Activated CD4-positive, alpha-beta T cell treated with anti-CD3 and anti-CD28 coated beads for 48 hours (primary cell): ENCODE data around the gene IGFBP2.

Experiments used
- DNase-seq: peaks from one replicate; pipeline ENCODE4 v3.0.0-alpha.2; 2020

Gene IGFBP2

GRCh38 chr2:216643986-216644659, 10.9 kb downstream of the IGFBP2 start:
- DNase-seq, result no peak

- no peak for DNase-seq
Observed at GRCh38 chr2:216644842-216645635, 11.8 kb downstream of the IGFBP2 start.

GRCh38 chr2:216645636-216645950, 12.4 kb downstream of the IGFBP2 start:
- no peak for DNase-seq

- DNase-seq, result no peak
Observed at GRCh38 chr2:216646116-216646515, 12.9 kb downstream of the IGFBP2 start.

DNA sequence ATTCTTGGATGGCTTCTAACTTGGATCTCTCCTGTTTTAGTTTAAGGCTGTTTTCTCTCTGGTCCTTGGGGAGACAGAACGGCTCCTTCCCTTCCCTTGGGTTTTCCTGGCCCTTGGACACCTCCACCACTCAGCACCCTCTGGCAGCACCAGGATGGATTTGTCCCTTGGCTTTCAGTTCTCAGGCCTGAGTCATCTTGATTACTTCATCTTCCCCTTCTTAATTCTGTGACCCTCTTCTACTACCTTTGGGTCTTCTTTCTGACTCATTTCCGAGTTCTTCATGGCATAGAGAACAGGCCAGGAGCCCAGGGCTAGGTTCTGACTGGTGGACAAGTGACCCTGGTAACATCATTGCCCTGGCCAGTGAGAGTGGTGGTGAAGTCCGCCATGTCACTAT, 14.9 kb downstream of the IGFBP2 start:
- DNase-seq, result no peak

GRCh38 chr2:216649574-216649973, 16.4 kb downstream of the IGFBP2 start:
- DNase-seq, result no peak

DNA sequence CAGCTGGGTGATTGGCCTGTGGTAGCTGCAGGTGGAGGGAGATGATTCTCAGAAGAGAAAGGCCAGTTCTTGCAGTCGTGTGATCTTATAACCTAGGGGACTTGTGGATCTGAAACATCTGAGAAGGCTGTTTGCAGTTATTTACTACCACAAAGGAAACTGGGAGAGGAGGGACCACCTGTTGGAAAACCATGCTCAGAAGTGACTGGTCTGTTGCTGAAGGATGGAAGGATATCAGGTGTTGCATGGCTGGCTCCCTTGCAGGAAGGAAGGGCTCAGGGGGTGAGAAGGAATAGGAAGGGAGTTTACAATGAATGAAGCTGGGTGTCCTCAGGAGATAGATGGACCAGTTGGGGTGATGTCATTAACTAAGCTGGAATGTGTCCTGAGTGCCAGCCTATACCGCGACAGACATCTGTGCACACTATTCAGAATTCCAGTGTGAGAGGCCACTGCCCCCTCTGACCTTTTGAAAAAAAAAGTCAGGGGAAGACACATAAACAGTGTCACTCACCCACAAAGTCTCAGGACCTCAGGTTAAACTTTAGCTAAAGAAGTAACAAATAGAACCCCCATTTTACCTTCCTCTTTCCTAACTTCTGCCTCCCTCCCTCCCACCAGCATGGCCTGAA, 17.5 kb downstream of the IGFBP2 start:
- no peak for DNase-seq

DNA sequence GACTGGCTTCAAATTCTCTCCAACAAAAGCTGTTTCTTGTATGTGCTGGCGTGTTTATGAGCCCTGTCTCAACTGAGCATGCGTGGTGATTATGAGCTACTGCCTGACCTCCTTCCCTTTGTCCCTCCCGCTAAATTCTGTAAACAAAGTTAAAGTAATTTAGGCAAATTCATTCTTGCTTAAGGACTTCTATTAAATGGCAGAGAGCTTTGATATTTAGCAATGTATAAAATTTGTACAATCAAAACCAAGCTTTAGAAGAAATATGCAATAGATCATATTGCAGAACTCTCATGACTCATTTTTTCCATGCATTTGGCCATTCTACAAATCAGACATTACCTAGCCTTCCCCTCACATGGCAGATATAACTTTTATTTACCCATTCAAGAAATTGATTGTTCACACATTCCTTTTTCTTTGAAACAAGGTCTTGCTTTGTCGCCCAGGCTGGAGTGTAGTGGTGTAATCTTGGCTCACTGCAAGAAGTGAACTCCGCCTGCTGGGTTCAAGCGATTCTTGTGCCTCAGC, 18.2 kb downstream of the IGFBP2 start:
- no peak for DNase-seq

DNA sequence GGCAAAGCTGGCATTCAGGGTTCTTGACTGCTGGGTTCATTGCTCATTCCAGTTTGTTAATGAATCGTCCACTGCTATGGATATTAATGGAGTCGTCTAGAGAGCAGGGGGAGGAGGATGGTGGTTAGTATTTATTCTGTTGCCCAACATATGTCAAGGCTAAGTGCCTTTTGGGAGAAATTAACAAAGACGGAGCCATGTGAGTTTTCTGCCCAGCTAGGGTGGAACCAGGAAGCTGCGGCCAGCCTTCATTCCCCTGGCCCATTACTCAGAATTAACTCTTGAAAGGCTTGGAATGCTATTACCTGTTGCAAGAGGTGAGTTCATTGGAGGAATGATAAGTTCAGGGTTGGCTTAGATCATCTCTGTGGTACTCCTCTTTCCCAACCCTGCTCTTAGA, 19.3 kb downstream of the IGFBP2 start:
- DNase-seq, result no peak

GRCh38 chr2:216653093-216653799, 20.0 kb downstream of the IGFBP2 start:
- no peak for DNase-seq

DNA sequence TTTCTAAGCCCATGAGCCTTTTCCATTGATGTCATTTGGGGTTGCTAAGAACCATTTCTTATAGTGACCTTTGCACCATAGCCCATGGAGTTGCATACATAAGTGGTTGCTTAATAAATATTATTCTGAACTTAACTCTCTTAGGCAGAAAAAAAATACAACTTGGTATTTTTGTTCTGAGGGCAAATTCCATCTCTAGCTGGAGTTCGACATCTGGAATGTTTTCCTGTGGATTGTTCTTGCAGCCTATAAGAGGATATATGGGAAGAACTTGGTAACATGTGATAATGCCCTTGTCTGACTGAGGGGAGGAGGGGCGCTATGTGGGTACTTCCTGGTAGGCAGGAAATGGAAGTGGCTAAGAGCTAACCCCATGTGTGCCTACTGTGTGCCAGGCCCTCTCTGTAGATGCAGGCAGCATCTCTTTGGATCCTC, 20.7 kb downstream of the IGFBP2 start:
- no peak for DNase-seq

GRCh38 chr2:216654528-216655052, 21.4 kb downstream of the IGFBP2 start:
- no peak for DNase-seq

DNA sequence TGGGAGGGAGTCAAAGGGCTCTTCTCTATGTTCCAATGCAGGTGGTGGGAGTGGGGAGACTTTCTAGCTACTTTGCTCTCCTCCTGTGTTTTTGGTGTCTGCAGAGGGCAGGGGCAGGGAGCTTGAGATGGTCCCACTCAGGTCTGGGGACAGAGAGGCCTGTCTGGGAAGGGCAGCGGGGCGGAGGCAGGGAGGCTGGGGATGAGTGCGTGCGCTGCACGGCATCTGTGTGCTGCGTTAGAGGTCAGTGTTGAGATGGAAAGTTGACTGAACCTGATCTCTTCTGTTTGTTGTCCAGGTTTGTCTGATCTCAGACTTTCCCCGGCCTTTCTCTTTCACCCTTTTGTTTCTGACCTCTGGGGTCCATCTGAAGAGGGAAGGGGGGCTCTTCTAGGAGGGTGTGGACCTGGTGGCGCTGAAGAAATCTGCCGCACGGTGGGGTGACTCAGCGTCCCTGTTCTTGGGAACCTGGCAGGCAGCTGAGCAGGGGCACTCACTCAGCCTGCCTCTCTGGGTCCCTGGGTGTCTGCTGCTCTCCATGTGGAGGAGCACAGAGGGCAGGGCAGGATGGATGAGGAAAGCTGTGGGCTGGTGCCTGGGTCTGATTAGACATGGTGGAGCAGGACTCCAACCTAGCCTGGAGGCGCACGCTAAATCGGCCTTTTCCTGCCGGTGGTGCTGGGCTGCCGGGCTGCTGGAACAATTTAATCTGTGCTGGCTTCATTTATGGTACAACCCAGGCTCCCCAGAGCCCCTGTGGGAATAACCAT, 24.1 kb downstream of the IGFBP2 start:
- no peak for DNase-seq

DNA sequence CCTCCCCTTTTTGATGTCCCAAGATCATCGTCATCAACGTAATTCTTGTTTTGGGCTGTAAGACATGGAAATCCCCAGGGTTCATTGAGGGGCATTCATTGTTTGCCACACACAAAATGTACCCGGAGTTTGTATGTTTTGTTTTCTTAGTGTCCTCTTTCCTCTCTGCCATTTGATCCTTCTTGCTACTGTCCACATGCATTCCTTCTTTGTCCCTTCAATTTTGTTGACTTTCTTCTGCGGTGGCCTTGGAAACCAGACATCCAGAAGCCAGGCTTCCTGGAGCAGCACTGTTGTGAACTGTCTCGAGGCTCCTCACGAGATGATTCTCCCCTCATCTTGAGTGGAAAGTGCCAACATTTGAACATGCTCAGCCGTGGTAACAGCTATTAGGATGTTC, 24.8 kb downstream of the IGFBP2 start:
- DNase-seq, result no peak

DNA sequence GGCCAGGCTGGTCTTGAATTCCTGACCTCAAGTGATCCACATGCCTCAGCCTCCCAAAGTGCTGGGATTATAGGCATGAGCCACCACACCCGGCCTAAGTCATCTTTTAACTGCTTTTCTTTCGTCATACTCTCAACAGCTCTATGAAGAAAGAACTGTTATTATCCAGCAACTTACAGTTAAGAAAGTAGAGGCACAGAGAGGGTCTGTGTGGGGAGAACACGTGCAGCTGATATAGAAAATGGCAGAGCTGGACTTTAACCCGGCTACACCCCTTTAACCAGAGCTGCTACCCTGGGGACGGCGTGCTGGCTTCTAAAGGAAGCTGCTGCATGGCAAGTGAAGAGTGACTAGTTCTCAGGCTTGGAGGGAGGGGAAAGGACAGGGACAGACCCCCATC, 25.5 kb downstream of the IGFBP2 start:
- no peak for DNase-seq

GRCh38 chr2:216659276-216659675, 26.1 kb downstream of the IGFBP2 start:
- no peak for DNase-seq

GRCh38 chr2:216660496-216660895, 27.3 kb downstream of the IGFBP2 start:
- no peak for DNase-seq

- DNase-seq, result no peak
Observed at GRCh38 chr2:216661051-216661450, 27.8 kb downstream of the IGFBP2 start.

DNA sequence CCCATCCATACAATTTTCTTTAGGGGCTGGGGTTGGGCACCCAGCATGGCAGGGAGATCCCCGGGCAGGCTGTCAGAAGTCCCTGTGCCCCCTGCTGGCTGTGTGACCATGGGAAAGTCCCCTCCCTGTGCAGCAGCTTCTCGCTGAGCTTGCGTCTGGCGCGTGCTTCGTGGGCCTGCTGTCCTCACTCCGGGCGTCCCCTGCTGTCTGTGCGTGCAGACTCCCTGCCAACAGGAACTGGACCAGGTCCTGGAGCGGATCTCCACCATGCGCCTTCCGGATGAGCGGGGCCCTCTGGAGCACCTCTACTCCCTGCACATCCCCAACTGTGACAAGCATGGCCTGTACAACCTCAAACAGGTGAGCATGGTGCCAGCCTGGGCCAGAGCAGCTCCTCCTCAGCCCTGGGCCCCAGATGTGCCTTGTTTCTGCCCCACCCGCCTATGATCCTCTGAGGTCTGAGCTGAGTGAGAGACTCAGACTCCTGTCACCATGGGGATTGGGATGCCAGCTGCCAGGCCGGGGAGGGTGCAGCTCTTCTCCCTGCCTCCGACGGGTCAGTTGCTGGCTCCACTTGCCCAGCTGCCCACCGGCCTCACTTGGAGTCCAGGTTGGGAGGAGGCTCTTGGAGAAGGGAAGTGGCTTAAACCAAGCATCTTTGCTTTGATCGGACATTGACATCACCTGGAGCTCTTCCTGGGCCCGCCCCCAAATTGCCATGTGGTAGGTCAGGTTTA, 28.6 kb downstream of the IGFBP2 start:
- DNase-seq, result peak; percentile 13

GRCh38 chr2:216663106-216663505, 29.9 kb downstream of the IGFBP2 start:
- no peak for DNase-seq

GRCh38 chr2:216663846-216664245, 30.6 kb downstream of the IGFBP2 start:
- DNase-seq, result no peak
